ENCODE data around the gene TCP11L2. TPM values are rescaled to one million over a fixed set of nuclear protein-coding genes. Genes with fewer than 3 reads are reported as not detected.

TCP11L2 gene
- total and polyA plus RNA-seq, 2 of the 13 experiments (the other 11 are each of a cell fraction or from before 2014, with no cell fraction given), result 4.6 to 24.1 TPM

GRCh38 chr12:106348411-106348810, 45.9 kb downstream of the TCP11L2 start:
- H3K36me3 ChIP-seq (replicated peaks in 1 of 2; ENCODE audit: control insufficient read depth in 1 of 2, insufficient read depth in 2 of 2, low read length in 2 of 2), result no peaks in the 10 kb centered on the region
- in situ Hi-C loops (cut with HindIII; ENCODE audit: extremely low pct_ligation_motif_present, low pct_unique_long_range_greater_than_20kb) (no loop called here), intact Hi-C loops (cut with micrococcal nuclease; ENCODE audit: unreplicated experiment) (loop anchor here (5.0 to 10.0 kb wide), 2 partner anchors 101 to 924 kb away; partner anchors contain the start of gene CKAP4)
- no peak overlapping the region for H3K27ac ChIP-seq (ENCODE audit: extremely low read length, insufficient read depth, low read length)
- H4K20me1 ChIP-seq (ENCODE audit: insufficient read depth, low read length), result no peaks in the 10 kb centered on the region
- no peaks in the 10 kb centered on the region for H3K9me3 ChIP-seq (ENCODE audit: low read length)
- H3K9ac ChIP-seq (ENCODE audit: insufficient read depth, low read depth, low read length), result no peak overlapping the region
- 53% methylated on average over 4 of the region's 4 CpGs for WGBS (ENCODE audit: low lambda C conversion rate)
- peaks cover 8% of the 10 kb centered on the region for H3K4me1 ChIP-seq (ENCODE audit: insufficient read depth, low read length)
- H3K4me2 ChIP-seq (ENCODE audit: low read depth, low read length), result no peak overlapping the region
- H3K27me3 ChIP-seq (ENCODE audit: control insufficient read depth in 1 of 2, insufficient read depth in 2 of 2, low read length in 2 of 2), result peaks cover 0 to 6% of the 10 kb centered on the region in 2 experiments; a peak in 1 of 5 replicates
- no peak overlapping the region for H3K4me3 ChIP-seq (replicated peaks in 1 of 3; ENCODE audit: insufficient read depth in 1 of 3, low read depth in 2 of 3, low read length in 3 of 3)
- BruUV-seq (replicated peaks), result no TSS peak
- ChIA-PET CTCF (ENCODE audit: low intra/inter-chr PET ratio, low total read pairs) (no interaction called here), POLR2A (interaction anchor here (0.9 kb wide), 1 partner anchor 10 kb away, joined by 3 read pairs; no protein-coding TSS in a partner anchor)
- H3K79me2 ChIP-seq (ENCODE audit: insufficient read depth, low read length), result no peaks in the 10 kb centered on the region
- FAIRE-seq, result no peak
- no peak for DNase-seq (ENCODE audit: low spot score)
- no peak for TF ChIP-seq SETDB1 (CRISPR knock-in tag; IDR thresholded peaks at IDR 0.05; ENCODE audit: borderline replicate concordance)
- TF ChIP-seq SNAI1 (CRISPR knock-in tag; IDR thresholded peaks at IDR 0.05; ENCODE audit: borderline replicate concordance), result no peak
- no peak for TF ChIP-seq ZNF800 (CRISPR knock-in tag; IDR thresholded peaks at IDR 0.05)
- no peak for TF ChIP-seq MTF2 (CRISPR knock-in tag; IDR thresholded peaks at IDR 0.05; ENCODE audit: borderline replicate concordance)
- TF ChIP-seq TFDP2 (CRISPR knock-in tag; IDR thresholded peaks at IDR 0.05), result no peak
- TF ChIP-seq ZNF576 (CRISPR knock-in tag; IDR thresholded peaks at IDR 0.05), result no peak
- TF ChIP-seq SRY (CRISPR knock-in tag; IDR thresholded peaks at IDR 0.05), result no peak
- TF ChIP-seq PAF1 (CRISPR knock-in tag; IDR thresholded peaks at IDR 0.05), result no peak
- H2AFZ ChIP-seq (ENCODE audit: low read length), result no peak overlapping the region
- ATAC-seq, result no peak
